Ovary (tissue), 3 donors: ENCODE results near the gene LCNL1.

Experiments used
- CTCF ChIP-seq, 3 donors: fragments of 450-650 bp in 2 of 3; fragments of 200-600 bp in 1 of 3; IDR thresholded peaks; one replicate each; pipeline versions ENCODE4 v1.5.1 to v1.8.0; 2016 to 2022; ENCODE audit warnings: antibody characterized with exemption in 3 of 3, mild to moderate bottlenecking in 1 of 3
- EP300 ChIP-seq: sonication (generic); formaldehyde crosslinking; IDR thresholded peaks from one replicate; pipeline ENCODE4 v1.6.1; 2017; ENCODE audit warnings: antibody characterized with exemption
- POLR2A ChIP-seq: fragments of 450-650 bp; IDR thresholded peaks from one replicate; pipeline ENCODE4 v1.6.1; 2017; ENCODE audit warnings: antibody characterized with exemption, mild to moderate bottlenecking, moderate library complexity
- donor health status: DM: no; HTN: no; CAD: no.

GRCh38 chr9:137027369-137028262 lies 44.8 kb downstream of the LCNL1 start, which contains the start of gene ABCA2:
- TF ChIP-seq CTCF (IDR thresholded peaks at IDR 0.05) = no peak
- TF ChIP-seq POLR2A = no peak
- no peak for TF ChIP-seq EP300
